ENCODE results near the gene DPY19L3.

The DPY19L3 gene

DNA sequence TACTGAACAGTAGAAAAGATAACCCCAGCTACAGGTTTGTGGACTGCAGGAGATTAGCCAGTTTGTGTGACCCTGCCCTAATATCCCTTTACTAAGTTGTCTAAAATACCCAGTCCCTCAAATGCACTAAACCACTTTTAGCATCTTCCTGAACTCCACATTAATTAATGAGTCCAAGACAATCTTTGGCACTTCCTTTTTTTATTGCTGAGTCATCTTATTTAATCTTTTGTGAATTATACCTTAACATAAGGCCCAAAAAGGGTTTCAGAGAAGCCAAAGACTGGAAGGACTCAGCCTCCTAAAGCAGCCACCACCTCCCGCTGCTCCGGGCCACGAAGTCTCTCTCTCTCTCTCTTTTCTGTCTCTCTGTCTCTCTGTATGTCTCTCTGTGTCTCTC is 126.7 kb downstream of the DPY19L3 start:
- no peak for DNase-seq
